Stimulated activated CD8-positive, alpha-beta memory T cell treated with anti-CD3 and anti-CD28 coated beads, Interleukin-7, amount 100 ng/mL, for 24 hours (primary cell): ENCODE data around the gene RAD9A.

ENCODE experiments used
- DNase-seq: peaks from one replicate; pipeline ENCODE4 v3.0.0-alpha.2; 2020; ENCODE audit warnings: low read depth

The RAD9A gene

DNA sequence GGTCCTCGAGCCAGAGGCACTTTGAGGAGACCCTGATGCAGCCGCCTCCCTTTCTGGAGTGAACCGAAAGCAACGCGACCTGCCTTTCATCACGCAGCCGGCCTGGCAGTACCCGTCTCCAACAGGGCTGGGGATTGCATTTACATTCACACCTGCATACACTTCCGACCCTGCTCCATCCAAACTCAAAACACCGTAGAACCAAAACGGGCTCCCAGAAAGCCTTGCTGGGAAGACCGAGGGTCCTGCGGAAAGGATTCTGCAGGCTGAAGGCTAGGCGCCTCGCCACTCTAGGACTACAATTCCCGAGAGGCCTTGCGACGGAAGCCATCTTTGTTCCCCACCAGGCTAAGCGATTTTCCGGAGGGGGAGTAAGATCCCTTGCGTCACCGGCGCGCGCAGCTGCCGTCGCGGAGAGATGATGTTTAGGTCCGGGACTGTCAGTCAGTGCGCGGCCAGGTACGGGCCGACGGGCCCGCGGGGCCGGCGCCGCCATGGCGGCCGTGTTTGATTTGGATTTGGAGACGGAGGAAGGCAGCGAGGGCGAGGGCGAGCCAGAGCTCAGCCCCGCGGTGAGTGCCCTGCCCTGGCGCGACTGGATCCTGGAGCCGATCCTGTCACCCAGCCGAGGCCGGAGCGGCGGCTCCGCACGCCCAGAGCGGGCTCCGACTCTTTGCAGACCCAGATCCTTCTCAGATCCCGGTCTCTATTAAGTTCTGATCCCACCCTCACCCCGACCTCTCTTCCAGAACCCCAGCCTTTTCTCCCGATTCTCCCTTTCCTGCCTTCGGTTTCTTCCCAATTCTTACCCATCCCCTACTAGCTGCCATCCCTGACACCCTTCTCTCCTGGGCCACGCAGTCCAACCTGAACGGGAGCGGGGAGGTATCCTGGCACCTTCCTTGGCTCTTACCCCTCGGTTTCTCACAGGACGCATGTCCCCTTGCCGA lies 36.5 kb downstream of the RAD9A start, which contains the start of gene RPS6KB2:
Gene RPS6KB2 (plus strand): TSS at position 443 of the 950 bp plus-strand sequence. CDS start 52 bp downstream, at position 495.
- peak; percentile 100 for DNase-seq

DNA sequence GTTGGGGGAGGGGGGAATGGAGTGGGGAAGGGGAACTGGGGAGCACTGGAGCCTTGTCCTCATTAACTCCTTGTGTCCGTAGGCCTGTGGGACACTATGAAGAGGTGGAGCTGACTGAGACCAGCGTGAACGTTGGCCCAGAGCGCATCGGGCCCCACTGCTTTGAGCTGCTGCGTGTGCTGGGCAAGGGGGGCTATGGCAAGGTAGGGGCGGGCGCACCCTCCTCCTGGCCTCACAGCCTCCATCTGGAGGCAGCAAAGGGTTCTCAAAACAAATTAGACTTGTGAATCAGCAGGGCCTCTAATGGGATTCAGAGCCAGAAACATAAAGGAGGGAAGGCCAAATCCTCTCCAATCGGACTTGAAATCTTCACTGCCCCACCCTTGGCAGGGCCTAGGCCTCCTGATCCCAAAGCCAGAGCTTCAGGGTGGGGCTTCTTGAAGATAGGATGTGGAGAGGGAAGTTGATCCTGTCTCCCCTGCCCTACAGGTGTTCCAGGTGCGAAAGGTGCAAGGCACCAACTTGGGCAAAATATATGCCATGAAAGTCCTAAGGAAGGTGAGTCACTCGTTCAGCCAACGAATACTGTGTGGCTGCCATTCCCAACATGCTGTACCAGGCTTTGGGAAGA lies 37.4 kb downstream of the RAD9A start:
- DNase-seq: no peak

DNA sequence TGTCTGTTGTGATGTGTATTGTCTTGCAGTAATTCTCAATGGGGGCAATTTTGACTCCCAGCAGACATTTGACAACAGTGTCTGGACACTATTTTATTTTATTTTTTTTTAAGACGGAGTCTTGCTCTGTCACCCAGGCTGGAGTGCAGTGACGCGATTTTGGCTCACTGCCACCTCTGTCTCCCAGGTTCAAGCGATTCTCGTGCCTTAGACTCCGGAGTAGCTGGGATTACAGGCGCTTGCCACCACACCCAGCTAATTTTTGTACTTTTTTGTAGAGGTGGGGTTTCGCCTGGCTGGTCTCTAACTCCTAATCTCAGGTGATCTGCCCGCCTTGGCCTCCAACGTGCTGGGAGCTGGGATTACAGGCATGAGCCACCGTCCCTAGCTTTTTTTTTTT lies 37.9 kb downstream of the RAD9A start:
- DNase-seq: no peak

- no peak for DNase-seq
Measured at GRCh38 chr11:67431346-67432249, 39.8 kb downstream of the RAD9A start.

DNA sequence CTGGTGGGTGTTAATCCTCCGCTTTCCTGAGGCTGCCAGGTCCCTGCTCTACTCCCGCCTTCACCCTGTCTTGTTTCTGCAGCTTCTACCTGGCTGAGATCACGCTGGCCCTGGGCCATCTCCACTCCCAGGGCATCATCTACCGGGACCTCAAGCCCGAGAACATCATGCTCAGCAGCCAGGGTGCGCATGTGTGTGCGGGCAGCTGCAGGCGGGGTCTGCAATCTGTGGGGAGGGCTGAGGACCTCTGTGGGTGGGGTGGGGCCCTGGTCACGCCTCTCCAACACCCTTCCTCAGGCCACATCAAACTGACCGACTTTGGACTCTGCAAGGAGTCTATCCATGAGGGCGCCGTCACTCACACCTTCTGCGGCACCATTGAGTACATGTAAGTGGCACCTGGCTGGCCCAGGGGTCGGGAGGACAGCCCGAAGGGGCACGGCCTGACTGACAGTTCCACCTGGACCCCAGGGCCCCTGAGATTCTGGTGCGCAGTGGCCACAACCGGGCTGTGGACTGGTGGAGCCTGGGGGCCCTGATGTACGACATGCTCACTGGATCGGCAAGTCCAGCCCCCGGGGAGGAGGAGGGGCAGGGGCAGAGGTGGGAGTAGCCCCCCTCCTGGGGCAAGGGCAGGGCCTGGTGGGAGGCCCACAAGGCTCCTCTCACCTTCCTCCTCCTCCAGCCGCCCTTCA lies 41.0 kb downstream of the RAD9A start:
- DNase-seq: no peak

GRCh38 chr11:67433536-67434394 lies 42.0 kb downstream of the RAD9A start:
- no peak for DNase-seq

GRCh38 chr11:67434395-67434881 lies 42.7 kb downstream of the RAD9A start:
- DNase-seq: no peak

GRCh38 chr11:67435031-67435726 lies 43.4 kb downstream of the RAD9A start:
- DNase-seq: no peak

DNA sequence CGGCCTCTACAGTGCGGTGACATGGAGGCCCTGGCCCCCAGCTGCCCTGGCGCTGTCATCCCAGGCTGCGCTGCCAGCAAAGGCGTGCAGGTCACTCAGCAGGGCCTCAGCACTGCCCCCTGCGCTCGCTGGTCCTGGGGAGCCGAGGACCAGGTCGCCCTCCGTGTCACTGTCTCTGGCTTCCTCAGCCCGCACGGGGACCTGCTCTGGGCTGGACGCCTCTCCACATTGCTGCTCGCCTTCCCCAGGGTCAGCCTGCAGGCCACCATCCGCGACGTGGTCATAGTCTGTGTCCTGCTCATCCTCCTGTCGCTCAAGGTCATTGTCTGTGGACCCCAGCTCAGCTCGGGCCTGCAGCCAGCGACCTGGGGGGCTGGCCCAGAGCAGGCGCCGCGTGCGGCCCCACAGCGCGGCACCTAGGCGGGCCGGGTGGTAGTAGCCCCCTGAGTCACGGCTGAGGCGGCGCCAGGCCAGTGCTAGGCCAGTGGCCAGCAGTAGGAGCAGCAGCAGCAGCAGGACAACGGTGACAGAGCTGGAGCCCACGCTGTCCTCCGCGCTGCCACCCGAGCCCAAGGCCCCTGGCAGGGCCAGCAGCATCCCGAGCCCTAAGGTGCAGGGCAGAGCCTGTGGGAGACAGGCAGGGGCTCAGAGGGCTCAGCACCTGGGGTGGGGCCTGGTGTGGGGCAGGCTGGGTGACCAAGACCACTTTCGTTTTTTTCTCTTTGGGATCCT lies 44.1 kb downstream of the RAD9A start:
- no peak for DNase-seq

DNA sequence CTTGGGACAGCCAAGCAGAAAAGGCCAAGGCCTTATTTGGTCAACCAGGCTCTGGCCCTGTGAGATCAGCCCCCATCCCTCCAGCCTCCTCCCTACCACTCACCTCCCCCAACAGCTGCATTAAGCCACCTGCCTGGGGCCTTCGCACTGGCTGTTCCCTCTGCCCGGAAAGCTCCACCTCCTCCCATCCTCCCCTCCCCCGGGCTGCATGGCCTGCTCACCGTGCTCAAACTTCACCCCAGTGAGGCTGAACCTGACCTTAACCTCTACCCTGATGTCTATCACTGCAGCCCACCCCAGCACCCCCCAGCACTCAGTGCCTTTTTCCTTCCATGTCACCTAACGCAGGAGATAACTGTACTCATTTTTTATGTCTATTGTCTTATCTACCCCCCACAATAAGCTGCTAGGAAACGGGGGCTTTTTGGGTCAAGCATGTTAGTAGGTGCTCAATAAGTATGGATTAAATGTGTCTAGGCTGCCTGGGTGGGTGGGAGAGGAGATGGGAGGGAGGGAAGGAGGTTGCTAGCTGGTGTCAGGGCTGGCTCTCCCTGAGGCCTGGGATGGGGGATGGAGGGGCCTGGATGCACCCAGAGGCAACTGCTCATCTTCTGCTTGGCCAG lies 44.8 kb downstream of the RAD9A start:
- DNase-seq: peak; percentile 57

DNA sequence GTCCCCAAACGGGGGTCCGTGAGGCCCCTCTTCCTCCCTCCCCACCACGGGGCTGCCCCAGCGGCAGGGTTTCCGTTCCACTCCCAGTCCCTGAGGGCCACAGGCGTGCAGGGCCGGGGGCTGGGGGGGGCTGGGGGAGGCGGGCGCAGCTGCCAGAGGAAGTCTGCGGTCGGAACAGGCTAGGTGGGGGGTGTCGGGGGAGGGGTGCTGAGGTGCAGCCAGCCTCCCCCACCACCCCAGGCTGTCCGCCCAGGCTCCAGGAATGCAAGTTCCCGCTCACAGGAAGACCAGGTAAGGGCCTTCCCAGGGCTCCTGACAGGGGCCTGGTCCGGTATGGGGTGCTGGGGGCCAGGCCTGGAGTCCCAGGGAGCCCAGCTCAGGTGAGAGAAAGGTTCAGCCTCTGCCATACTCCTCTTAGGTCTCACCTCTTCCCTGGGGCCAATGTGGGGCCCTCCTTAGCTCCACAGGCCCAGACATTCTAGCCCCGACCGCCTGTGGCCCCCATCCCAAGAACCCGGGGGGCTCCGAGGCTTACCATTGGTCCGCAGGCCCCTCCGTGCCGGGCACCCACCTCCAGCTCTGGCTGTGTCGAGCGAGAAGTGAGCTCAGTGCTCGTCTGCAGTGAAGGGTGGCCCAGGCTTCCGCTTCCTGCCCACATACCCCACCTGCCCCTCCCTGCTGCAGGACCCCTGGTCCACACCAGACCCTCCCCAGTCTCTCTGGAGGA lies 45.5 kb downstream of the RAD9A start, which contains the start of gene PTPRCAP:
Gene PTPRCAP (minus strand): TSS at position 601 of the 727 bp plus-strand sequence. CDS start 63 bp downstream, at position 538.
- DNase-seq: peak; percentile 49

DNA sequence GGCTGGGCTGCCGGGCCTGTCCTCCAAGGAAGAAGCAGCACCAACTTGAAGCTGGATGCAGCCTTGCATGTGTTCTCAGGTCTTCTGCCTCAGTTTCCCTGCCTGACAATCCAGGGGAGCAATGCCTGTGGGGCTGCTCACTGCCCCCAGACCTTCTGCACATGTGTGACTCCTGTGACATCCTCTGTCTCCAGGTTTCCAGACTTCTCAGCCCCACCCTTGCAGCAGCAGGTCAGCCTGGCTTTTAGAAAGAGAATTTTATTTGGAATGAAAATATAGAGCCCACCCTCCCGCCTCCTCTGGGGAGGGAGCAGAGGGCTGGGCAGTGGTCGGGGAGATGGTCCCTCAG lies 46.0 kb downstream of the RAD9A start:
- DNase-seq: no peak

DNA sequence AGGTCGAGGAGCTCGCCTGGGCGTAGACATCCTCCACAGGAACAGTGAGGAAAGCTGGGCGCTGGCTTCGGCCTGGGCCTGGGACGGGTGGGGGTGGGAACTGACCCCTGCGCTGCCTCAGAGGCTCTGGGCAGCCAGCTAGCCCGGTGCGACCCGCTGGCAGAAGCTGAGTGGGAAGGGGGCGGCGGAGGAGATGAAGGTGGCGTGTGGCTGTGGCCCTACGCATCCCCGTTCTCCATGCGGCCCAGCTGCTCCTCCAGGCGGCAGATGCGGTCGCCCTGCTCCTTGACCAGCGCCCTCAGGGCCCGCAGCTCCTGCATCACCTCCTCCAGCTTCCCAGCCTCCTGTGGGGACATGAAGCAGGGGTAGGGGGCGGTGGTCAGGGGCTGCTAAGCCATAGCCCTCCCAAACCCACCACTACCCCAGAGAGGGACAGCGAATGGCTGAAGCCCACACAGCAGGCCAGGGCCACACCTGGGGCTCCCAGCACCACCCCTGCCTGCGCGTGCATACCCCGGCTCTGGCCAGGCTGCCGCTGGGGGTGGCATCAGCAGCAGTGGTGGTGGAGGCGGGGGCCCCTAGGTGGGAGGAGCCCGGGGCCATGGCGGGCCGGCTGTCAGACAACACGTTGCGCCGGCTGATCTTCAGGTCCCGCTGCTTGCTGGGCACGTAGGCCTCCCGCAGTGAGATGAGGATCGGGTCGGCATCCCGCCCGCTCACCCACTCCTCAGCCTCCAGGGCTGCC lies 46.5 kb downstream of the RAD9A start:
- peak; percentile 56 for DNase-seq

- no peak for DNase-seq
Measured at GRCh38 chr11:67439321-67440228, 47.8 kb downstream of the RAD9A start.

GRCh38 chr11:67440229-67441097 lies 48.7 kb downstream of the RAD9A start:
- no peak for DNase-seq
